ENCODE measurements around the gene POTEF. TPM values are rescaled to one million over a fixed set of nuclear protein-coding genes. Genes with fewer than 3 reads are reported as not detected.
"Not testable (repeated sequence)": the region's sequence is repeated elsewhere in the genome, so short reads cannot be mapped to it uniquely, and the experiment has no call there.

The POTEF gene
- total and polyA plus RNA-seq, 2 experiments from 2014 or later: not detected

GRCh38 chr2:130138841-130139251 lies 9.8 kb upstream of the POTEF start:
- H3K27me3 ChIP-seq (replicated peaks; ENCODE audit: insufficient read depth); in situ Hi-C loops (cut with MboI): not testable (repeated sequence)
- WGBS, 2 experiments (ENCODE audit: low coverage in 1 of 2, low lambda C conversion rate in 2 of 2, missing lambda C conversion rate in 2 of 2): 78 to 79% methylated on average over 15 of the region's 15 CpGs

GRCh38 chr2:130138326-130138725 lies 9.3 kb upstream of the POTEF start:
- H3K9me3 ChIP-seq (ENCODE audit: low read depth); H3K36me3 ChIP-seq (ENCODE audit: low read depth); H4K20me1 ChIP-seq (ENCODE audit: insufficient read depth); H3K9ac ChIP-seq; H3K4me1 ChIP-seq (ENCODE audit: insufficient read depth); H3K4me3 ChIP-seq; H3K27ac ChIP-seq; DNase-seq; H3F3A ChIP-seq (ENCODE audit: insufficient read depth); H3K27me3 ChIP-seq (replicated peaks; ENCODE audit: insufficient read depth); H2AFZ ChIP-seq; H3K4me2 ChIP-seq (ENCODE audit: unreplicated experiment); H3K9me2 ChIP-seq (ENCODE audit: insufficient read depth); H3K79me2 ChIP-seq (ENCODE audit: insufficient read depth); in situ Hi-C loops (cut with MboI): not testable (repeated sequence)
- WGBS, 2 experiments (ENCODE audit: low coverage in 1 of 2, low lambda C conversion rate in 2 of 2, missing lambda C conversion rate in 2 of 2): 77 to 86% methylated on average over 7 to 10 of the region's 13 CpGs

More at GRCh38 chr2:130138841-130139251, 9.8 kb upstream of the POTEF start:
- not testable (repeated sequence) for H3K4me2 ChIP-seq (ENCODE audit: unreplicated experiment); H3K9me2 ChIP-seq (ENCODE audit: insufficient read depth); H3K4me1 ChIP-seq (ENCODE audit: insufficient read depth); H3F3A ChIP-seq (ENCODE audit: insufficient read depth); H4K20me1 ChIP-seq (ENCODE audit: insufficient read depth); H3K79me2 ChIP-seq (ENCODE audit: insufficient read depth); H3K4me3 ChIP-seq; DNase-seq; H3K27ac ChIP-seq; H2AFZ ChIP-seq; H3K36me3 ChIP-seq (ENCODE audit: low read depth); H3K9me3 ChIP-seq (ENCODE audit: low read depth); H3K9ac ChIP-seq

- 76 to 84% methylated on average over 5 of the region's 5 CpGs for WGBS, 2 experiments (ENCODE audit: low coverage in 1 of 2, low lambda C conversion rate in 2 of 2, missing lambda C conversion rate in 2 of 2)
- in situ Hi-C loops (cut with MboI); H3K4me3 ChIP-seq; H3K36me3 ChIP-seq (ENCODE audit: low read depth); H3K4me1 ChIP-seq (ENCODE audit: insufficient read depth); H2AFZ ChIP-seq; H3K4me2 ChIP-seq (ENCODE audit: unreplicated experiment); H4K20me1 ChIP-seq (ENCODE audit: insufficient read depth); H3K27ac ChIP-seq; H3K27me3 ChIP-seq (replicated peaks; ENCODE audit: insufficient read depth); H3F3A ChIP-seq (ENCODE audit: insufficient read depth); H3K9me2 ChIP-seq (ENCODE audit: insufficient read depth); H3K79me2 ChIP-seq (ENCODE audit: insufficient read depth); H3K9me3 ChIP-seq (ENCODE audit: low read depth); DNase-seq; H3K9ac ChIP-seq: not testable (repeated sequence)
Measured at GRCh38 chr2:130137118-130137517, 8.1 kb upstream of the POTEF start.

GRCh38 chr2:130136546-130136945 lies 7.5 kb upstream of the POTEF start:
- H3F3A ChIP-seq (ENCODE audit: insufficient read depth); DNase-seq; H2AFZ ChIP-seq; H3K27ac ChIP-seq; H3K36me3 ChIP-seq (ENCODE audit: low read depth); H3K9me3 ChIP-seq (ENCODE audit: low read depth); in situ Hi-C loops (cut with MboI); H3K4me3 ChIP-seq; H4K20me1 ChIP-seq (ENCODE audit: insufficient read depth); H3K79me2 ChIP-seq (ENCODE audit: insufficient read depth); H3K9me2 ChIP-seq (ENCODE audit: insufficient read depth); H3K4me2 ChIP-seq (ENCODE audit: unreplicated experiment); H3K27me3 ChIP-seq (replicated peaks; ENCODE audit: insufficient read depth); H3K9ac ChIP-seq; H3K4me1 ChIP-seq (ENCODE audit: insufficient read depth): not testable (repeated sequence)
- 64 to 75% methylated on average over 7 to 8 of the region's 10 CpGs for WGBS, 2 experiments (ENCODE audit: low coverage in 1 of 2, low lambda C conversion rate in 2 of 2, missing lambda C conversion rate in 2 of 2)

GRCh38 chr2:130135692-130136541 lies 6.9 kb upstream of the POTEF start:
- TF ChIP-seq EZH2 (IDR thresholded peaks at IDR 0.05; ENCODE audit: insufficient read depth, poor library complexity, severe bottlenecking): no peak
- TF ChIP-seq EZH2phosphoT487 (IDR thresholded peaks at IDR 0.05; ENCODE audit: insufficient read depth, low read depth): no peak
- Histone ChIP-seq H3K36me3 (ENCODE audit: low read depth) (no peaks in the 10 kb centered on the region), H2AFZ (no peak overlapping the region), H3K79me2 (ENCODE audit: insufficient read depth) (no peaks in the 10 kb centered on the region), H3F3A (ENCODE audit: insufficient read depth) (no peaks in the 10 kb centered on the region), H3K4me1 (ENCODE audit: insufficient read depth) (no peaks in the 10 kb centered on the region), H3K27ac (no peak overlapping the region), H3K9me3 (ENCODE audit: low read depth) (no peaks in the 10 kb centered on the region), H3K4me3 (no peak overlapping the region), H4K20me1 (ENCODE audit: insufficient read depth) (no peaks in the 10 kb centered on the region), H3K4me2 (ENCODE audit: unreplicated experiment) (no peak overlapping the region), H3K27me3 (replicated peaks; ENCODE audit: insufficient read depth) (no peaks in the 10 kb centered on the region), H3K9me2 (ENCODE audit: insufficient read depth) (no peaks in the 10 kb centered on the region), H3K9ac (no peak overlapping the region)
- DNase-seq: no peak
- 74 to 80% methylated on average over 15 of the region's 15 CpGs for WGBS, 2 experiments (ENCODE audit: low coverage in 1 of 2, low lambda C conversion rate in 2 of 2, missing lambda C conversion rate in 2 of 2)
- in situ Hi-C loops (cut with MboI): no loop called here

GRCh38 chr2:130128464-130128863 lies 558 bp downstream of the POTEF start:
- H4K20me1 ChIP-seq (ENCODE audit: insufficient read depth); H3K4me3 ChIP-seq; in situ Hi-C loops (cut with MboI); H3K79me2 ChIP-seq (ENCODE audit: insufficient read depth); H3K4me1 ChIP-seq (ENCODE audit: insufficient read depth); H3K36me3 ChIP-seq (ENCODE audit: low read depth); H3K4me2 ChIP-seq (ENCODE audit: unreplicated experiment); H3K9me2 ChIP-seq (ENCODE audit: insufficient read depth); H2AFZ ChIP-seq; H3K27ac ChIP-seq; H3F3A ChIP-seq (ENCODE audit: insufficient read depth); DNase-seq; H3K27me3 ChIP-seq (replicated peaks; ENCODE audit: insufficient read depth); H3K9me3 ChIP-seq (ENCODE audit: low read depth); H3K9ac ChIP-seq: not testable (repeated sequence)
- WGBS, 2 experiments (ENCODE audit: low coverage in 1 of 2, low lambda C conversion rate in 2 of 2, missing lambda C conversion rate in 2 of 2): 66 to 73% methylated on average over 7 to 11 of the region's 14 CpGs

GRCh38 chr2:130127726-130128125 lies 1.3 kb downstream of the POTEF start:
- H3K9me3 ChIP-seq (ENCODE audit: low read depth); H3K79me2 ChIP-seq (ENCODE audit: insufficient read depth); DNase-seq; H3K36me3 ChIP-seq (ENCODE audit: low read depth); H3F3A ChIP-seq (ENCODE audit: insufficient read depth); H3K9me2 ChIP-seq (ENCODE audit: insufficient read depth); H3K4me1 ChIP-seq (ENCODE audit: insufficient read depth); H4K20me1 ChIP-seq (ENCODE audit: insufficient read depth); H3K27me3 ChIP-seq (replicated peaks; ENCODE audit: insufficient read depth); H3K27ac ChIP-seq; H3K4me3 ChIP-seq; H2AFZ ChIP-seq; H3K9ac ChIP-seq; H3K4me2 ChIP-seq (ENCODE audit: unreplicated experiment); in situ Hi-C loops (cut with MboI): not testable (repeated sequence)
- WGBS, 2 experiments (ENCODE audit: low coverage in 1 of 2, low lambda C conversion rate in 2 of 2, missing lambda C conversion rate in 2 of 2): 30 to 53% methylated on average over 2 to 8 of the region's 9 CpGs

Measured in GM23248 (cell line).